NOMO-1 treated with dmso at 0.1 percent for 144 hours (cell line): Measurements from ENCODE around the gene KRT36.
A peak's percentile ranks its signal among the peaks of the same experiment; 100 is the strongest.

ENCODE experiments used
- DNase-seq: peaks from one replicate; lab custom pipeline; 2025; ENCODE audit not compliant: unreplicated experiment; lab: John Stamatoyannopoulos, UW

Gene KRT36

DNA sequence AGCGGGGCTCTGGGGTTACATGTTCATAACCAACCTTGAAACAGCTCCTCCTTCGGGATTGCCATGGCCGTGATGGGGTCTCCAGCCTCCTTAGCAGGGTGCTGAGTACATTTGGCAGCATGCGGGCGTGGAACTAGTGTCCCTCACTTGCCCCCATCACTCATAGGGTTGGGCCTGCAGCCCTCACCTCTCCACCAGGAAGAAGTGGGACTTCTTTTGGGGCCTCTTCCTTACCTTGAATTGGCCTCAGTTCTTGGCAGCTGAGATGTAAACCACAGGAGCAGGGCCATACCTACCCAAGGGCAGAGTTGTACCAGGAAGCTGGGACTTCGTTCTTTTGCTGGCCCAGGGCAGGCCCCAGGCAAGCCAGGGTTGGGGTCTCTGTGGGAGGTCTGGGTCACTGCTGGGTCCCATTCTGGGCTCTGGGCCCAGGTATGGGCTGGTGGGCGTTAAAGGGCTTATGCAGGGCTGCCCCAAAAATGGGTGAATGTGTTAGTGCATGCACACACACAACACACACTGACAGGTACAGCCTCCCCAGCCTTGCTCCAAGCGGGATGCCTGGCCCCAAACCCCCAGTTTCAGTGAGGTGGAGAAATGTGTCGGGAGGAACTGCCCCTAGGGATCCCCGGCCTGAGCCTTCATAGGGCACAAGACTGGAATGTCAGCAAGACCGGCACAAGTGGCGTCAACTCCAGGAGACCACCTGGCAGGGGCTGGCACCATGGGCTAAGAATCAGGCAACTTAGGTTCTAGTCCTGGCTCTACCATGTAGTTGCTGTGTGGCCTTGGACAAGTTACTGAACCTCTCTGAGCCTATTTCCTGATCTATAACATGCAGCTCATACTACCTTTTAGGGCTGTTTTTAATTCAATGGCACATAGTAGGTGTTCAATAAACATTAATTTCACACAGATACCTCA is 32.9 kb upstream of the KRT36 start:
- DNase-seq = no peak

DNA sequence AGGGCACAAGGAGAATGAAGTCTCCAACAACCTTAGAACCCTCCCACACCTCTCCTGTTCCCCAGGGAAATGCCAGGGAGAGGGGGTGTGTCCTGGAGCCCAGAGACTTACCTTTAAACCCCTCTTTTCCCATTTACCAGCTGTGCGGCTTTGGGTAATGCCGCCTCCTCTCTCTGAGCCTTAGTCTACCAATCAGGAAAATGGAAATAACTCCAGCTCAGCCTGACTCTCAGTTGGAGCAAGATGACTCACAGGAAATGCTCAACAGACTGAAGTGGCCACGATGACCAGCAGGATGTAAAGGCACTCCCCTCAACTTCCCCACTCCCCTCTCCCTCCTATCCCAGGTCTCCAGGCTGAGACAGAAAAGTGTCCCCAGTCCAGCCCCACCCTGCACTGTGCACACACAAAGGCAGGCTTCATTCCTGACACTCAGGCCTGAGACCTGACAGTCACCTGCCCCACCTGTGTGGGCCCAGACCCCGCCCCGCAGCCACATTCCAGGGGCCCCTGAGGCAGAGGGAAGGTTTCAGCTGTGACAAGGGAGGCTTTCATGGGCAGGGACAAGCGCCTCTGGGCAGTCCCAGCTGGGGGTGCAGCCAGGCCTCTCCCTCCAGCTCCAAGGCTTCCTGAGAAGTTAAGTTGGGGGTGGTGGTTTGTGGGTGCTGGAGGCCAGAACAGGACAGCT is 32.0 kb upstream of the KRT36 start:
- no peak for DNase-seq

DNA sequence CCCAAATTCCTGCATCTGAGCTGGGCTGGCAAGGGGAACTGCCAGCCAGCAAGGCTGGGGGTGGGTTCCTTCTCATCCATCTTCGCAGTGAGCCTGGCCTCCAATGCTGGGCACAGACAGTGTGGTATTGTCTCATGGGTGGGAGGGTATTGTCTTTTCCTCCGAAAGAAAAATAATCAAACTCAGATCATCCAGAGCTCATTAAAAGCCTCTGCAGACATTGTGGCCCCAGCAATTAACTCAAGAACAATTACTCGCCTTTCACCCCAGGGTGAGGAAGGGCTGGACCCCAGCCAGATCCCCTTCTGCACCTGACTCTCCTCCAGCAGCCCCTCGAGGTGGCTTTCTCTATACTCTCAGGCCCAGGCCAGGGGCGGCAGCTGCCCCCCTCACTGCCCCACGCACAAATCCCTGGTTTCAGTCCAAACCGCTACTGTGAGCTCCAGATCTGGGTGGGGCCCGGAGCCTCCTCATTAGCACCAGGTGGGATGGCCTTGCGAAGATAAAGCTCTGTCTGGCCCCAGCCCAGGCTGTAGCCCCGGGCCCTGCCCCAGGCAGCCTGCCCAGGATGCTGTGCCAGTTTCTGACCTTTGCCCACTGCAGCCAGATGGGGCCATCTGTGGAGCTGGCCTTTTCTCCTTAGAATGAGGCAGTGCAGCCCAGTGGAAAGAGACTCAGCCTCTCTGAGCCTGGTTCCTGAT is 31.3 kb upstream of the KRT36 start:
- no peak for DNase-seq

DNA sequence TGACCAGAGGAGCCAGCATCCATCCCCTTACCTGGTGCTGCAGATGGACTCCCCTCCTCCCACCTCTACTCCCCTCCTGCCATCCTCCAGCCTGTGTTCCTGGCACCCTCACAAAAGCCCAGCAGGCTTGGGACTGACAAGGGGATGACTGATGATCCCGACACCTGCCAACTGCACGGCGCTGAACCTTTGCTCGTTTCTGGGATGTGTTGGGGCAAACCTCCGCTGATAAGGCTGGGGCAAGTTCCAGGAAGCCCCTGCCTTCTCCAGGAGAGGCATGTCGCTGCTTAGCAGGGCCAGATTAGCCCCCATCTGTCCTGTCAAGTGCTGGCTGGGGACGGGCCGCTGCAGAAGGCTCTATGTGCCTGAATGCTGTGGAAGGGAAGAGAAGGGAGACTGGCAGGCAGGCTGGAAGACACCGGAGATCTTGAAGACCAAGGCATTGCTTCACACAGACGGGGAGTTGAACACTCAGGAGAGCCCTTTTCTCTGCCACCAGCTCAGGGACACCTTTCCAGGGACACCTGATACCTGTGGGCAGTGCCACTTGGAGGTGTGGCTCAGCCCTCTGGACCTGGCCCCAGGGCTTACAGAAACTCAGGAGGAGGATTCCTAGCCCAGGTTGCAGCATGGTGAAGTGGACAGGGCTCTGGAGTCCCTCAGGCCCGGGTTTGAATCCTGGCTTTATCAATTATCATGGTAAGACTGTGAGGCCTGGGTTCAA is 30.0 kb upstream of the KRT36 start:
- DNase-seq = no peak

DNA sequence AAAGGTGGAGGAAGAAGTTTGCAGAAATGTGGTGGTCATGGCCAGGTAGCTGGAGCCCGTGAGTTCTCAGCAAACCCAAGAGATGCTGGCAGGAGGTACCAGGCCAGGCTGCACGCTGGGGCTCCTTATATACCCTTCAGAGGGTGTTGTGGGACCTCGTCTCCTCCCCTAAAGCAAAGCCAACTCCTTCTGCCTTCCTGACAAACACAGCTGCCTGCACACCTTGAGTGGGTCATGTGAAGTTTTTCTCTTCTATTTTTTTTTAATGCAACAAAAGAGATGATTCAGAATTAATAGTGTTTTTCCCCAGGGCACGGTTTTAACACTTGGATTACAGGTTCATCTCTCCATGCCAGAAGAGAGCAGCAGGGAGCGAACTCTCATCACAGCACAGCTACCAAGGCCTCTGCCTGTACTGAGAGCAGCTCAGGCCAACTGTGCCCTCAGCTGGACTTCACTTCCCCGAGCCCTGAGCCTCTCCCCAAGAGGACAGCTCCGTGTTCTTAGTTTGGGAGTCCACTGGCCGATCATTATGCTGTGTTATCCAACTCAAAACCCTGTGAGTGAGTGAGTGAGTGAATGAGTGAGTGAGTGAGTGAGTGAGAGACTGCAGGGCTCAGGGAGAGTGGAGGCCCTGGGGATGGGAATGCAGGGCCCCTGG is 29.2 kb upstream of the KRT36 start, which contains the start of gene KRT15:
KRT15 (minus strand) TSS at position 102 of the 661 bp plus-strand sequence; CDS start at position 39, 63 bp downstream.
- no peak for DNase-seq

DNA sequence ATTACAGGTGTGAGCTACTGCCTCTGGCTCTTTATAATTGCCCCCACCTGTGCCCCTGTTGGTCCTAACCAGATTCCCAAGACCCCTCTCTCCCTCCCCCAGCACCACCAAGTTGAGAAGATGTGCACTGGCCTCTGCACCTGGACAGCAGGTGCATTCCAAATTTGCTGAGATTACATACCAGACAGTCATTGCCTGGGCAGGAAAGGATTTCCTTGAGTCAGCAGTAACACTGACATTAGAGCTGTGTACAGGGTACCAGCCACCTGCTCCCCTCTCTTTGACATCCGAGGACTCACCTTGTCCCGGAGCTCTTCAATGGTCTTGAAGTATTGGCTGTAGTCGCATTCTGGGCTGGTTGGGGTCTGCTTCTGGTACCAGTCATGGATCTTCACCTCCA is 28.3 kb upstream of the KRT36 start:
- DNase-seq = no peak

DNA sequence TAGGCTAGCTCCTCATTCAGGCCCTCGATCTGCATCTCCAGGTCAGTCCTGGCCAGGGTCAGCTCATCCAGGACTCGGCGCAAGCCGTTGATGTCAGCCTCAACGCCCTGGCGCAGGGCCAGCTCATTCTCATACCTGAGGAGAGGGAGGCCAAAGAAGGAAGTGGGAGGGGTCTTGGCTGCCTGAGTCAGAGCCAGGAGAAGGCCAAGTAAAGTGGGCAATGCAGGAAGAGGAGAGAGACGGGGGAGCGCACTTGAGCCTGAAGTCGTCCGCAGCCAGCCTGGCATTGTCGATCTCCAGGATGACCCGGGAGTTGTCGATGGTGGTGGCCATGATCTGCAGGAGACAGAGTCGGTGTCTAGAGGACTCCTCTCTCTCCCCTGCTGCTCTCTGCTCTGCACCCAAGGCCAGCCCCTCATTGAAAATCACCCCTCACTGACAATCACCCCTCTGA is 27.1 kb upstream of the KRT36 start:
- DNase-seq = no peak

DNA sequence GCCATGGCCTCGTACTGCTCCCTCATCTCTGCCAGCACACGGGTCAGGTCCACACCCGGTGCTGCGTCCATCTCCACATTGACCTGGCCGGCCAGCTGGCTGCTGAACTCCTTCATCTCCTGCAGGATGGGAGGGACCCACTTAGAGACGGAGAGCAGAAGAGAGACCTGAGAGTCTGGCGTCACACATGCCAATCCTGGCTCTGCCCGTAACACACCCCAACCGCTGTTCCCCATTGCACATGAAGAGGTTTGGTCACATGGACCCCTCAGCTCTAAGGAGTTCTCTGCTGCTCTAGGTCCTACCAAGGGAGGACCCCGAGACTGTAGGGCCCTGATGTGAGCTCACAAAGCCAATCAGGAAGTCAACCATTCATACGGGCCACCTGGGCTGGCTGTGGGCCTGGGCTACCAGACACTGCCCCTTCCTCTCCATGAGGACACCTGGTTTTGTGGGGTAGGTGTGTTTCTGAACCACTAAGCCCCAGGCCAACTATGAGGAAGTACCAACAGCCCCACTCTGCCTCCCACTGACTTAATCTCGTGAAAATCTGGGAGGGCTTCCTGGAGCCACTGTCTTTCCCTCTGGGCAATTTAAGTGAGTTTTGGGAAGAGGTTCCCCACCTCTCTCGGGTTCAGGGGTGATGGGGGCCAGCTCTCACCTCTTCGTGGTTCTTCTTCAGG is 26.6 kb upstream of the KRT36 start:
- DNase-seq = no peak

DNA sequence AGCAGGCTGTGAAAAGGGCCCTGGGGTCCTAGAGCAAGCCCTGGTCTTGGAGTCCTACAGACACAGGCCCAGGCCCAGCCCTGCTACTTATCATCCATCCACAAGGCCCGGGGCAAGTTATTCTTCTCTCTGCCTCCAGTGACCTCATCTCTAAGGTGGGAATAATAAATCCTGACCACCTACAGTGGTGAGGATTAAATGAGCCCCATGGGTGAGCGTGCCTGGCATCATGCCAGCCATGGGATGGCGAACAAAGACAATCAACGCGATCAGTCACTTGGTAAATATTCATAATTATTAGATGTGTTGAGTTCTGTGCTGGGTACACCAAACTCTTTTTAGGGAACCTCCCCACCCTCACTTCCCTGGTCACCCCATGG is 23.4 kb upstream of the KRT36 start:
- no peak for DNase-seq

DNA sequence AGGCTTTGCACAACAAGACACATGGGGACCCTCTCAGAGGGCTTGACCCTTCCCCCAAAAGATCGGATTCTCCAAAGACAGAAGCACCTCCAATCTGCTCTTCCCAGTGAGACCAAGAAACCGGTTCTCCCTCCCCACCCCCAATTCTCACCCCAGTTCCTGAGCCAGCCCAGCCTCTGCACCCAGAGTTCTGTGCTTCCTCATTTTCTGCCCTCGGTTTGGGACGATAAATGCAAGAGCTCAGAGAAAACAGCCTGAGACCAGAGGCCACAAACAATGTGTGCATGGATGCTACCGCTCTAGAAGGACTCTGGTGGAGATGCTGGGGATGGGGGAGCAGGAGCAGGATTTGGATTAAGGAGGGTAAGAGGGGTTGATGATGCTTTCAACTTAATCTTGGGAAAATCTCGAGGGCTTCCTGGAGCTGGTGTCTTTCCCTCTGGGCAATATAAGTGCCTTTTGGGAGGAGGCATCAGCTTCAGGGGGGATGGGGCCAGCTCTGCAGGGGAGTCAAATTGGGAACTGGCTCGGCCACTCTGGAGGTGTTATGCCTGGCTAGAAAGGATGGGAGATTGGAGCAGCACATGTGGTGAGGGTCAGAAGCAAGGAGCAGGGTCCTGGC is 22.9 kb upstream of the KRT36 start:
- peak; percentile 9 for DNase-seq

DNA sequence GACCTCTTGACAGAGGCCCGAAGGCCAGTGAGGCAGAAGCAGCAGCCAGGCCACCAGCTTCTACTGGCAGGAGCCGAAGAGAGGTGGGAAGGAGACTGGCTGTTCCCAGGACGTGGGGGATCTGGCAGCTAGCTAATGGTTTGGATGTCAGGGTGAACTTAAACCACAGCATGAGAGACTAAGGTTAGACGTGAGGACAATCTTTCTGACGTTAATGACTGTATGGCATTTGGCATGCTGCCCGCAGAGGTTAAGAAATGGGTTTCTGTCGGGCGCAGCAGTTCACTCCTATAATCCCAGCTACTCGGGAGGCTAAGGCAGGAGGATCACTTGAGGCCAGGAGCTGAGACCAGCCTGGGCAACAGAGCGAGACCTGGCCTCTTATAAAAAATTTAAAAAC is 22.0 kb upstream of the KRT36 start:
- DNase-seq = no peak

DNA sequence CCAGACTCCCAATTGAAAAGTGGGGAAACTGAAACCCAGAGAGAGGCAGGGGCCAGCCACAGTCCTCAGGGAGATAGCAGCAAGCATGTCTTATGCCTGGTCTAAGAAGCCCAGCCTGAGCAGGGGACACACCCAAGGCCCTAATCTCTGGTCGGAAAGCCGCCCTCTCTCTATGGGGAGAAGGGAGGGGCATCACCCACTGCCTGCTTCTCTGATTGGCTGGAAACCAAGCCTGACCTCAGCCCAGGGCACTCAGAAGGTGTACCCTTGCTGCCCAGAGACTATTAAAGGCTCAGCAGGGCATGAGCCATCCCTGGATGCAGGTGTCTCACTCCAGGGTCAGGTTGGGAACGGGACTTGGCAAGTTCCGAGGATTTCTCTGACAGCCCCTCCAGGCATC is 21.4 kb upstream of the KRT36 start:
- DNase-seq = no peak

DNA sequence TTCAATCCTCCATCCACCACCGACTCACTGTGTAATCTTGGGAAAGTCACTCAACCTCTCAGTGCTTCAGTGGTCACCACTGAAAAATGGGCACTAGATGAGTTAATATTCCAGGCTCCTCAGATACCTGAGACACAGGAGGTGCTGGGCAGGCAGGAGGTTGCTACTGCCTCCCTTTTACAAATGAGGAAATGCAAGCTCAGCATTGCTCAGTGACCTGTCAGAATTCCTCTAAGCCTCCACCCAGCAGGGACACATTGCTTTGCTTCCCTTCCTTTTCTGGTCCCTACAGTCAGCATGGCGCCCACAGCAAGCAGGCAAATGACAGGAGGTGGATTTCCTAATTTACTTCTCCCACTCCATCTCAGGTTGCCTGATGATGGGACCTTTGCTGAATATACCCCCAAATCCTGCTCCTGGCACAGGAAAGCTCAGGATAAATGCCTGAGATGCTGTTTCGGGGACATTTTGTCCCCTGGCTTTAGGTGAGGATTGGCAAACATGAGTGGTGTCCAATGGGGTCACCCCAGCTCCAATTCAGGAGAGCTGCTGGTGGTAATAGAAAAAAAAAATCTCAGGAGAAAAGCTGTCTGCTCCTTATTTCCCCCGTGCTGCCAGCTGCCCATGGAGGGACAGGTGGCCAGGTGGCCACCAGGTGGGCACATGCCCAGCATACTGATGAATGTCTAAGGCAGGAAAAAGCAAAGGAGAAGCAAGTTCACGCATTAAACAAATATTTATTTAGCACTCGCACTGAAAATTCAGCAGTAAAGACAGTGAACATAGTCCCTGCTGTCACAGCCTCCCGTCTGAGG is 20.7 kb upstream of the KRT36 start:
- no peak for DNase-seq

DNA sequence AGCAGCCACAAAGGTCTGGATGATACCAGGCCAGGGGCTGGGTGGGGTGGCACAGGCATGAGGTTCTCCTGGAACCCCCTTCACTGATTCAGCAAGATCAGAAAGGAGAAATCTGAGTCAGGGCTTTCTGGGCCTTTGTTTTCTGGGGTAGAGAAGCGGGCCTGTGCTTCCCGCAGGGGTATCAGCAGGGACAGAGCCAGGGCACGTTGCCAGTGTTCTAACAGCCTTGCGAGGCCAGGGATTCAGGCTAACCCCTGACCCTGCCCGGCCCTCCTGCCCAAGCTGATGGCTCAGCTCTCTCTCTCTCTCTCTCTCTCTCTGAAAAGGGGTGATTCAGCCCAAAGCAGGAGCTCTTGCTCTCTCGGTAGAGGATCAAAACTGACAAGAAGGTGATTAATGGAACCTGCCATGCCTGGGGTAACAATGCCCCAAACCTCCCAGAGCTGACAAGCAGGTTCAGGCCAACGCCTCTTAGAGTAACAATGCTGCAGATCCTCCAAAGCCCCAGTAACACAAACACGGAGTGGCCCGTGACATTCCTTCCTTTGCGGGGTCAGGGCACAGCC is 17.7 kb upstream of the KRT36 start:
- no peak for DNase-seq

DNA sequence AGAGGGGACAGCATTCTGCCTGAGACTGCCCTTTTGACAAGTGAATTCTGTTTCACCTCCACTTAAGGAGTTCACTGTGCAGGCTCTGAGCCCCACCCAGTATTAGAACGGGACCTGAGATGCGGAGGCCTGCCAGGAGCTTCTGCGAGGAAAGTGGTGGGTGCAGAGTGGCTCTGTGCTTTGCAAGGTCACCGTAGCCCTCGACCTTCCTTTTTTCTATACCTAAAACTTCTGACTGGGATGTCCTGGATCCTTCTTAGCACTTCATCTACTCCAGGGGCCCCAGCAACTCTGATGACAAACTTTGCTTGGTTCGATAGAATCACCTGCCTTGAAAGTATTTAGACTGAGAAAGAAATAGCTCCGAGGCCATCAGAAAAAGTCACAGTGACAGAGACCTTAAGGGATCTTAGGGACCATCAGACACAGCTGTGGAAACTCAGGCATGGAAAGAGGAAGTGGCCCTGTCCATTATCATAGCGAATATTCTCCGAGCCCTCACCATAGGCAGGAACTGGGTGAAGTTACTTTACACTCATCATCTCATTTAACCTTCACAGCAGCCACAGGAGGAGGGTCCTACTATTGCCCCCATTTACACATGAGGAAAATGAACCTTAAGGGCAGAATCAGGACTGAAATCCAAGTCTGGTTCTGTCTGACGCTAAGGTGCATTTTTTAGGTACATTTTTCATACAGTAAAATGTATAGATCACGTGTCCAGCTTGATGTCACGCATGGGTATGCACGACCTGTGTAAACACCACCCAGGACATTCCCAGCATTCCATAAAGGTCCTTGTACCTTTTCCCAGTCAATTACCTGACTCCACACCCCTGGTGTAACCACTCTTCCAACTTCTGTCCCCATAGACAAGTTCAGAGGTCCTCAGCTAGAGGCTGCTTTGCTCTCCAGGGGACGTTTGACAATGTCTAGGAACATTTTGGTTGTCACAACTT is 16.4 kb upstream of the KRT36 start:
- DNase-seq = peak; percentile 40

DNA sequence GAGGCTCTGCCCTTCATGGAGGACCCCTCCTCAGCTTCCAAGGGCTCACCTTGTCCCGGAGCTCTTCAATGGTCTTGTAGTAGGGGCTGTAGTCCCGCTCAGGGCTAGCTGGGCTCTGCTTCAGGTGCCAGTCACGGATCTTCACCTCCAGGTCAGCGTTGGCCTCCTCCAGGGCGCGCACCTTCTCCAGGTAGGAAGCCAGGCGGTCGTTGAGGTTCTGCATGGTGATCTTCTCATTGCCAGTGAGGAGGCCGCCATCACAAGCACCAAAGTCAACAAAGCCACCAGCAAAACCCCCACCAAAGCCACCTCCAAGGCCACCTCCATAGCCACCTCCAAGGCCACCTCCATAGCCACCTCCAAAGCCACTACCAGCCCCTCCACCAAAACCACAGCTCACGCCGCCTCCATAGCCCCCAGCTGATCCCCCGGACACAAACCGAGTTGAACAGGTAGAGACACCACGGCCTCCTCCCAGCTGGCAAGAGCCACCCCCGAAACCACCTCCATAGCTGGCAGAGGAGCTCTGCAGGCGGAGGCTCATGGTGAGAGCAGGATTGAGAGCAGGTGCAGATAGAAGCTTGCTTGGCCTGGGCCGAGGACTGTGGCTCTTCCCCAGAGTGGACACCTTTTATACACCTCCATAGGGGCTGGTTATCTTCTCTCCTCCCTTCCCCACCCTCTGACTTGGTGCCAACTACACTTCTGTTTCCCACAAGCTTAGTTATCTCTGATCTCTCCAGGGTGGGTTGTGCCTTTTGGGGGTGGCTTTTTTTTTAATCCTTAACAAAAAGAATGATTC is 15.5 kb upstream of the KRT36 start, which contains the start of gene KRT13:
KRT13 (minus strand) TSS at position 606 of the 802 bp plus-strand sequence; CDS start at position 544, 62 bp downstream.
- no peak for DNase-seq
